ENCODE data around the gene TNS1.
A peak's percentile ranks its signal among the peaks of the same experiment; 100 is the strongest.

The TNS1 gene

DNA sequence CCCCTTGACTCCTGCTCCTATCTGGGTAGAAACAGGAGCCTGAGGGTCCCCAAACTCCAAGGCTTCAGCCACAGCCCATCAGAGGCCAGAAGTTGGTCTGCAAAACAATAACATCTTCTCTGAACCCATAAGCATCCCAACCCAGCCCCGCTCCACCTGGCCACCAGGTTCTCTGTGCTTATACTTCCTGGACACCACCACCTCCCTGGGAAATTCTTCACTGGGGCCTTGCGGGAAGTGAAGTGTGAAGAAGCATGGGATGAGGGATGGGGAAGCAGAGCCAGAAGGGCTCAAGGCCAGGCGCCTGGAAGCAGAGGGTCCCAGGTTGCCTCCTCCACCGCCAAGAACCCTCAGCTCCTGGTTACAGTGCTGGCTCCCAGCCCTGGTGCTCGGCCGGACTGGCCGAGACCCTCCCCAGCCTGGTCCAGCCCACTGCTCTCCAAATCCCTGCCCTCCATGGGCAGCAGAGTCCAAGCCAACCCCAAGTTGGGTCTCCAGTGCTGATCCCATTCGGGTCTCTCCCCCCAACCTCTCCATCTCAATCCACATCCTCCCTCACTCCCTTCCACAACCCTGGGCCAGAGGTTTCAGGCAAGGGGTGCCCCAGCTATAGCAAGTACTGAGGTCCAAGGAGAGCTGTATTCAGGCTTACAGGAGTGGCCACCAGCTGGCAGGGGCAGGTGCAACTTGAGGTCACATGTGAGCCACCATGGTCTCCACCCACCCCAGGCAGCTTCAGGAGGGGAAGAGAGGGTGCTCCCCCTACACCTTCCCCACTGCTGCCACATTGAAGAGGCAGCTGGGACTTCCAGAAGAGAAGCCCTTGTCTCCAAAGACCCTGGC, 60.7 kb downstream of the TNS1 start:
- DNase-seq: no peak

DNA sequence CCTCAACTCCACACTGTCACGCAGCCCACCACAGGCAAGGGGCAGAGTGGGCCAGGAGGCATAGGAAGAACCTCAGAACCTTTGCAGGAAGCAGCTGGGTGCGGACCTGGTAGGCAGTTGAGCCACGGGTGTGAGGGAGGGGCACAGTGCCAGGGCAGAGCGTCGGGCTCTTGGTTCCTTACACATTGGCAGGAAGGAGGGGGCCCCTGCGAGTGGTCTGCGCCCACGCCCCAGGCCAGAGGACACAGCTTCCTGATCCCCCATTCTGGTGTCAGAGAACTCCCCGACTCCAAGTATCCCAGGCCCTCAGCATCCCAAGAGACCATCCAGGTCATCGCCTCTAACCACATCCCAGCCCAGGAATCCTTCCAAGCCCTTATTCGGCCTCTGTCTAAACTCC, 61.5 kb downstream of the TNS1 start:
- no peak for DNase-seq

DNA sequence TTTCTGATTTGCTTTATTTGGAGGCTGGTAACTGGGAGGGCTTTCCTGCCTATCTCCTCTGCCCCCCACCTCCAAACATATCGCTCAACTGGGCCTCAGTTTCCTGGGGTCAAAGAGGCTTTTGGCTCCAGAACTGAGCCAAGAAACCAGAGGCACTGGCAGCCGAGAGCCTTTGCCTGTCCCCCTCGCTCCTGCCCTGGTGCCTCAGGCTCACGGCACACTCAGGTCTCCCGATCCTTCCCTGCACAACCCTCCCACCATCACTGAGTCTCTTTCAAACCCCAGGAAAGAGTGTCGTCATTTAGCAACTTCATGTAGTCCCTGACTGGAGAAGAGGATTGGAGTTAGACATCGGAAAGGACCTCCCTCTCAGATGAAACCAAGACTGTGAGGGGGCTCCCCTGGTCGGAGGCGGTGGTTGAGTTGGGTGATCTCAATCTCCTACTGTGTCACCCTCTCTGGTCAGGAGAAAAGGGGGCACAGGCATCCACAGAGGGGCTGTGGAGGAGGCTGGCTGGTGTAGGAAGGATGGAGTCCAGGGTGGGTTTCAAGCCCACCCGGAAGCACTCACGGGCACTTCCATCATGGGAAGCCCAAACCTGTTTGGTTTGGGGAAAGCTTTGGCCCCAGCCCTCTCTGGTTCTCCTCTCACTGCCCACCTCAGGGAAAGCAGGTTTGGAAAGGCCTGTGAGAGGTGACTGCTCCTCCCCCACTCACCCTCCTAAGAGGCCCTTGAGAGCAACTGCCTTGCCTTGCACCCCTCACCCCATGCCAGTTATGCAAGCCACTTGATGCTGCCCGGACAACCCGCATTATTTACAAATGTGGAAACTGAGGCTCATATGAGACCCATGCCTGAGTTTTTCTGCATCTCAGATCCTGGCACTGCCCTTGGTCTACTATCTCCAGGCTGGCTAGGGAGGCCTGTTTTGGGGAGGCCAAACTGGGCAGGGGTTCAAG, 62.3 kb downstream of the TNS1 start:
- DNase-seq: no peak

DNA sequence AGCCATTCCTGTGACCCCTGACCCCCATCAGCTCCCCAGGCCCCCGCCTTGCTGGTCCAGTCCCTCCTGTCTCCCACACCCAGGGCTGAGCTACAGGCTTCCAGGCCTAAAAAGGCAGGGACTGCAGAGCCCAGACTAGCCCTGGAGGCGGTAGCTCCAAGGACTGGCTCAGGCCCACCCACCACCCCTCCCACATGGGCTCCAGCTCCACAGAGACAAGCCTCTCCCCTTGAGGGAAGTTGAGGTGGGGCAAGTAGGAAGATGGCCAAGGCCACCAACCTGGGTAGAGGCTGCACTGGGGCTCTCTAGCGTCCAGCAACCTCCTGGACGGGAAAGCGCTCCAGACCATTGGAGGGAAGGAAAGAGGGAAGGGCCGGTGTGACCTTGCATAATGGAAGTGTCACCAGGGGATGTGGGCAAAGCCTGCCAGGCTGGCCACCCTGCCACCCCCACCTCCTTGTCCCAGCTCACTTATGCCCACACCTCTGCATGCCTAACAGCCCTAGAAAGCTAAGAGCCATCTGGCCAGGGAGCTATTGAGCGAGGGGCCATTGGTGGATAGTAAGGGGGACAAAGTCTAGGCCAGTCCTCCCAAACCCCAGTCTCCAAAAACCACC, 63.1 kb downstream of the TNS1 start:
- no peak for DNase-seq

DNA sequence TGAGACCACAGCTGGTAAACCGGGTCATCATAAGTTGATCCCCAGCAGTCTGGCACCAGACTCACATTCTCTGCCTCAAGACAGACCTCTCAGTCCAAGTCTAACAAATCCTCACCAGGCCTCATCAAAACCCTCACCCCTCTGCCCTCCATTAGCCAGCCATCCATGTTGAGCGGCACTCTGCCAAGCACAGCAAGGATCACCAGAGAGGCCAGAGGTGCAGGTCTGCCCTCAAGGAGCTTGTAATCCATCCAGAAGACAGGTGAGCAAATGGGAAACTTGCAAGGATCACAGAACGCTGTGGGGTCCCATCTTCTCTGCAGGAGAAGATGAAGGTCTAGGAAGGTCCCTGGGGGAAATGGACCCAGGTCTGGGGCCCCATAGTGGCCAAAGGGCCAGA, 63.6 kb downstream of the TNS1 start:
- DNase-seq: no peak

DNA sequence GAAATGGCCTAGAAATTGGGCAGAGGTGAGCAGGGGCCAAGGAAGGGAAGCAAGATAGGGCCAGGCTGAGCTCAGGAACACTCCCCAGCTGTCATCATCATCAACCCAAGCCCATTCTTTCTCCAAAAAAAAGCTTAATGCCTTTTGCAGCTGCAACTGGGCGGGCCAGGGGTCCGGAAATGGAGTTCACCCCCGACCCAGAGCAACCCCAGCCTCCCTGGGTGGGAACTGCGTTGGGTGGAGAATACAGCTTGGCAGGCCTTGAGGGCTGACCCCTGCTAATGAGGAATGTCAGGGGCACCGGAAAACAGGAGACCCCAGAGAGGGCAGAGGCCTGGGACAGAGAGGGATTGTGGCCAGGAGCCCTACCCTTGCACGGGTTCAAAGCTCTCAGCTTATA, 64.8 kb downstream of the TNS1 start:
- no peak for DNase-seq

DNA sequence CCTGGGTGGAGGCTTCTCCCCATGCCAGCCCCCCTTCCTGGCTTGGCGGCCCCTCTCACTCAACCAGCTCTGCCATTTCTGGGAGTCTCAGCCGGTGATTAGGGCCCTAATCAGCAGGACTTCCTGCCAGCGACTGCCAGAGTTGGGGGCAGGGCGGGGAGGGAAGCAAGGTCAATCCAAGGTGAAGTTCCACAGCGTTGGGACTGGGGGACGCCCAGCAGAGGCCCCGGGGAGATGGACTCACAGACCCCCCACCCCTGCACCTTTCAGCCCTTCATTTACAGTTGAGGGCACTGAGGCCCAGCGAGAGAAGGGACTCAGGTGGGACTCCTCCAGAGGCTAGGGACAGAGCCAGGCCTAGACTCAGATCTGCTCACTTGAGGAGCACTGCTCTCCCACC, 65.3 kb downstream of the TNS1 start:
- no peak for DNase-seq

DNA sequence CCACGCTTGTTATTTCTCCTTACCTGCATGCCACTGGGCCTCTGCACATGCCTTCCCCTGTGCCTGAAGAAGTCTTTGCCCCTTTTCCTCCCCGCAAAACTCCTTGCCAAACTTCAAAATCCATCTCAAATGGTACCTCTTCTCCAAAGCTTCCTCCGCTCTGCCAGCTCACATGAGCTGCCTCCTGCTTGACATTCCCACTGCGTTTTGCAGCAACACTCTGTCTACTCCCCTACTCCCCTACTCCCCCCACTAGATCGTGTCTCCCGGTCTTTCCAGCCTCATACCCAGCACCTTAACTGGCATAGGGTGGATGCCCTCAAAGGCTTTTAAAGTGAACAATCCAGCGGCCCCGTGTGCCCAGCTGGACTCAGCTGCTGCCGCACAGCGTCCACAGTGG, 65.8 kb downstream of the TNS1 start:
- DNase-seq: no peak

DNA sequence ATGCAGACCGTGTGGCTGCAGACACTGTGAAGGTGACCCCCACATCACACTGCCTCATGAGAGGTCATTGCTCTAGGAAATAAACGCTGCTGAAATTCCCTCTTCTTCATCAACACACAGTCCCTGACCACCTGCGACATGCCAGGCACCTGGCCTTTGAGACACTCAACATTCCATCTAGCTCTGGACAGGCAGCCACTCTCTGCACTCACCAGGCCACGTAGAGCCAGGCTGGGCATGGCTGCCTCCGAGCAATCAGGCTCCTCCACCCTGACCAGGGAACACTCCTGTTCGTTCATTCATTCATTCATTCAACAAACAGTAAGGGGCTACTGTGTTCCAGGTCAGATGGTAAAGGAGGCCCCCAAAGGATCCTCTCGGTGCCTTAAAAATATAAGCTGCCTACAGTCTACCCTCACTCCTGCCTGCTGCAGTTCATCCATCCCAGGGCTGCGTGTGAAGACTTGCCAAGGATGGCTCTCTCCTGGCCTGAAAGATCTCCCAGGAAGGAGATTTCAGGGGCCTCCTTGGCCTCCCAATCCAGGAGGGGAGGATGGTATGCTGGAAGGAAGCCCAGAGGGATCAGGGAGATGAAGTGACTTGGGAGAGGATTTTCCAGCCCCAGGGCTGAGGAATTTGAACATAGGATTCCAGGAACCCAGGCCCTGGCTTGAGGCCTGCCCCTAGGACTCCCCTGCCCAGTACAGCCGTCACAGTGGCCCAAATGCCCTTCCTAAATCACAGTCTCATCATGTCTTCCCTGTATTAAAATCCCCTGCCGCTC, 66.7 kb downstream of the TNS1 start:
- no peak for DNase-seq

DNA sequence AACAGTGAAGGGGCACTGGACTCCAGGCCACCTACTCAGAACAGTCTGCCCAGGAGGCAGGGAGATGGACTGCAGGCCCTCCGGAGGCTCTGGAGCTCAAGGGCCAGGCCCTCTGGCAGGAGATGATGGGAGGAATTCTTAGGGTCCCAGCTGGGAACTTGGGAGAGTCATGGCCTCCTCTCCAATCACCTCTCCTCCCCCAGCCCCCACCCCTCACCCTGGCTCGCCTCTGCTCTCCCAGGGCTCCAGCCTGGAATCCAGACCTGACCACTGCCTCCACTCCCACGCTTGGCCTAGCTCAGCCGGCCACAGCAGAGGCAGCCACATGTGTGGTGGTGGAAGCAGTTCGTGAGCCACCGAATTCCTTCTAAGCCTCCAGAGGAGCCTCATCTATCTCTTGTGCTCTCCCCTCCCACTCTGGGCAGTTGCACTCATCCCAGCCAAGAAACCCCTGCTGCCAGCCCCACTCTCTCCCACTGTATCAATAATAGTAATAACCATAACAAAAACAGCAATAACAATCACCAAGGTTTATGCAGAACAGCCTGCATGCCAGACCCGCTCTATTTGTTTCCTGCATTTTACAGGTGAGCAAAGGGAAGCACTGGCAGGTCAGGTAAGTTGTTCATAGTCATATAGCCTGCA, 67.4 kb downstream of the TNS1 start:
- DNase-seq: peak; percentile 65

DNA sequence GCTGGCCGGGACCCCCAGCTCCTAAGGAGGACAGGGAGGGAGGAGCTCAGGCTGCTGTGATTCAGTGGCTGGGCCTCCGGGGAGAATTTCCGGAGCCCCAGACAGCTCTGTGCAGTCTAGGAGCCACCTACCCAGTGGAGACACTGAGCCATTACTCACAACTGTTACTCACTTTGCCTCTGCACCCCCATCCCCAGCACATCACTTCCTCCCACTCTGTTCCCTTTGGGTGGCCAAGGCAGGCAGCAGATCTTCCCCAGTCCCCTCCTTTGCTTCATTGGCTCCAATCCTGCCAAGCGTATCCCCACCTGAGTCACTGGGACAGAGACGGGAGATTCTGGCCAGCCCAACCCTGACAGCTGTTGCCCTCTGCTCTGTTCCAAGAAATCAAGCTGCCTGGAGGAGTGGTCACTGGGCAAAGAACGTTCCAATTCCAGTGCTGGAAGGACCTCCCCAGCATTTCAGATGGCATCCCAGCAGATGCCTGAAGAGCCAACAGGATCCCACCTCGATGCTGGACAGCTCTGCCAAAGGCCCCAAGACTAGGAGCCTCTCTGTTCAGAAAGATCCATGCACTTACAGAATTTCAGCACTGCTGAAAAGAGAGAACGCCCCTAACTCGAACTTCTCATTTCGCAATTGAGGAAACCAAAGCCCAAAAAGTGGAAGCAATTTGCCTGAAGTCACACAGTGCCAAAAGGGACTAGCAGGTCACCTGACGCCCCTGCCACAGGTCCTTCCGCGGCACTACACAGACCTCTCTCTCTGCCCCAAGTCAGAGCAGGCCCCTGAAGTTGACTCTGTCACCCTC, 68.3 kb downstream of the TNS1 start:
- DNase-seq: peak; percentile 68

DNA sequence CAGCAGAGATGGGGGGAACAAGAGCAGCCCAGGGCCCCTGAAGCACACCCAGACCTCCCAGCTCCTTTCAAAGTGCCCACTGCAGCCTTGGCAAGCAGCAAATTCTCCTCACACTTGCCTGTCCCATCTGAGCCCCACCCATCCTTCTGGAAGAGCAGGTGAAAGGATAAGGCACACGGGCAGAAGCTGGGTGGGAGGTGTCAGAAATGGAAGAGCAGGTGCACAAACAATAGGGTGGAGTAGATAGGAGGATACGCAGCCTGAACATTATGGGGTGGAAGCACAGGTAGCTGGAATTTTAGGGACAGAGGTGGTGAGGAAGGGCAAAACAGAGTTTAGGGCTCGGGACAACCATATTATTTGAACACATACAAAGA, 69.2 kb downstream of the TNS1 start:
- no peak for DNase-seq

DNA sequence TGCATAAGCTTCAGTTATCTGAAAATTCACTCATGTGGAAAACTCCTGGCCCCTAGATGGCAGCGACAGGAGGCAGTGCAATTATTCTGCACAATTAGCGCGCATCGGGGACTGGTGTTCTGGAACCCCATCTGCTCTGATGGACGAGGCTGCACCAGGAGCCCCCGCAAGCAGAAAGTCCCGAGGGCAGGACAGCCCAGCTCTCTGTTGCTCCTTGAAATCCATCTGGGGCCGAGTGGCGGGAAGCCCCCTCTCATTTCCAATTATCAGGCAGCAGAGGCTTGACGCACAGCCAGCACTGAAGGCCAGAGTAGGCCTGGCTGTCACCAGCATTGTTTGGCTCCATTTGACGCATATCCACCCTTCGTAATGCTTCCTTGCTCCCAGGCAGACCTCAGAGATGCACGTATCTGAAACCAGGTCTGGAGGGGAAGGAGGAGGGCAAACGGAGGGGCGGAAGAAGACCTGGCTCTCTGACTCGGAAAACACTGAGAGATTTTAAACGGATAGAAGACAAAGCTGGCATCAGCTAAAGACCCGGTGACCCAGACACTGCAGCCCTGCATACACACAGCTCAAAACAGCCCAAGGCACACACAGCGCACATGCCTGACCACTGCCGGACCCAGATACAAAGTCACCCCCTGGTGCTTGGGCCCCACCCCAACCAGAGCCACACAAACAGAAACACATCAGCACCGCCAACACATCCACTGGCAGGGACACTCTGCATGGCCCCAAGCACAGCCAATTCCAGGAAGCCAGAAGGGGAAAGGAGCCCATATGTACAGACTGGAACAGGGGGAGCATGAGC, 69.8 kb downstream of the TNS1 start:
- DNase-seq: no peak

DNA sequence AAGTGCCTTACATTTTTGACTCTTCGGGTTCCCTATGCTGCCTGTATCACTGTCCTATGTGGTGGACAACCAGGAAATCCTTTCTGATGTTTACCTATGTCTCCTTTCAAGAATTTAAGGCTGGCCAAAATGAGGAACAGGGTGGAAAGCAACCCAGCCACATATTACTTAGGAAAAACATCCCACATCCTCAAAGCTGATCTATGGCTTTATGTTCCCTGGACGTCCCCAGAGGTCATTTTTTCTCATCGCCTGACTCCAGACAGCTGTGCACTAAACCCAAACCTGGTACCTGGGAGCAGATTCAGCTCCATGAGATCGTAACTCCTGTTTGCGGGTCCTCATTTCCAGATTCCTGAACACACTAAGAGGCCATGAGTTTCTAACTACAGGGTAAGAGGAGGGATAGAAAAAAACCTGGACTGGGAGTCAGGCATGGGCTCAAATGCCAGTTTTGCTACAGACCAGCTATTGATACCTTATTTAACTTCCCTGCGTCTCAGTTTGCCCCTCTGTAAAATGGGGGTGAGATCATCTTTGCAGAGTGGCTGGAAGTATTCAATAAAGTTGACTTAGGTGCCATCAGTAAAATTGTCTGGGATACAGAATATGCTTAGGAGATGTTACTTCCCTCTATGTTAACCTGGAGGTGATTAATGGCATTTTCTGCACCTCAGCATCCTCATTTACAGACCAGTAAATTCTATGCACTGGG, 70.8 kb downstream of the TNS1 start:
- no peak for DNase-seq

DNA sequence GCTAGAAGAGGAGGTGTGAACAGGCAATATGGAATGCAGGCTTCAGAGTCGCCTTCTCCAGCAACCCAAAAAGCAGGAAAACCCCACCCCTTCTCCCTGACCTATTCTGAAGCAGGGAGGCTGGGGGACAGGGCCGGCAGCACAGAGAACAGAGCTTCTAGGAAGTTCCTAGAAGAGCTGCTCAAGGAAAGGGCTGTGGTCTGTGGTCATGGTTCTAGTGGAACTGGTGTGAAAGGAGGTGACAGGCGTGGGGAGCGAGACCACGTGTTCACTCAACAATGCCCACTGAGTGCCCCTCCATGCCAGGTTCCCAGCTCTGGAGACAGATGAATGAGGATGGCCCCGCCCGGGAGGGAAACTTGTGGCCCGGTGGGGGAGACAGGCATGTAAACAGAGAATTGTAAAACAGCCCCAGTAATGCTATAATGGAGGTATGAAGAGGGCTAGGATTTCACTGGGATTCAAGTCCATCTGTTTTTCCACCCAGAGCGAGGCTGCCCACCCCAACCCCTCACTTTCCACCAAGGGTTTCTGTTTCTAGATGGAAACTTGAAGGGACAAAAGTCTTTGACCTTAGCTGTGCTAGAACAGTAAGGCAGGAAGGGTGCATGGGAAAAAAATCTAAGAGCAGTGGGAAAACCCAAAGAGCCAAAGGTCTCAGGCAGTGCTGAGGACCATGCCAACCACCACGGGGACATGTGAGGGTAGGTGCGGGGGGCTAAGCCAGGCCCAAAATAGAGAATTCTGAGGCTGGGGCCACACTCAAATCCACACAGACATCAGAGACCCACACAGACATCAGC, 71.8 kb downstream of the TNS1 start:
- DNase-seq: no peak

DNA sequence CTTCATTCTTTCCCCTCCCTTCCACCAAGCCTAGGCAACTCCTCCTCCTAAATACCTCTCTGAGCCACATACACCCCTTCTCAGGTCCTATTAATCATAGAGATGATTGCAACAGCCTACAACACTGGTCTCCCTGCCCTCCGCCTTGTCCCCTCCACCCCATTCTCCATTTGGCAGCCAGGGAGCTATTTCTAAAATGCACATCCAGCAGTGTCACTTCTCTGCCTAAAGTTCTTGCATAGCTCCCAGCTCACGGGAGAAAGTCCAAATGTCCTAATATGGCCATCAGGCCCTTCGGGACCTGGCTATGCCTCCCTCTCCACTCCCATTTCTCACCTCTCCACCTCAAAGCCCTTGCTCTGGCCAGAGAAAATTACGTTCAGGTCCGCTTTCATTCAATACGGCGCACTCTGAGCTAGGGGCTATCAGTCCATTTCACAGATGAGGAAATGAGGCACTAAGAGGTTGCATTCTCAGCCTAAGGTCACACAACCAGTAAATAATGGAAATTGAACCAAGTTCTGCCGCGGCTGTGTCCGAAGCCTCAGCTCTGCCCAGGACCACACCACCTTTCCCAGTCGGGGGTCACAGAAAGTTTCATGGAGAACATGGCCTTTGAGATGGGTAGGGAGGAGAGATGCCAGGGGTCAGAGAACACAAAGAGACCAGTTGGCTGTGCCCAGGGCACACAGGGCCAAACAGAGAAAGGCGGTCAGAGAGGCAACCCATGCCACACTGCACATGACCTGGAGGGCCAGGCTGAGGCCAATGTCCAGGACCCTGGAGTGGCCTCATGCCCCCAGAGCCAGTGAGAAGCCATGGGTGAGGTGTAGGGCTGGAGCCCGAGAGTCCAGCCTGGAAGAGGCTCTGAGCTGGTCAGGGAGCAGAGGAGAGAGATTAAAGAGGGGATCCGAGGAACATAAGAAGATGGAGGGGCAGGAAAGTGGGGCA, 72.8 kb downstream of the TNS1 start:
- DNase-seq: no peak

DNA sequence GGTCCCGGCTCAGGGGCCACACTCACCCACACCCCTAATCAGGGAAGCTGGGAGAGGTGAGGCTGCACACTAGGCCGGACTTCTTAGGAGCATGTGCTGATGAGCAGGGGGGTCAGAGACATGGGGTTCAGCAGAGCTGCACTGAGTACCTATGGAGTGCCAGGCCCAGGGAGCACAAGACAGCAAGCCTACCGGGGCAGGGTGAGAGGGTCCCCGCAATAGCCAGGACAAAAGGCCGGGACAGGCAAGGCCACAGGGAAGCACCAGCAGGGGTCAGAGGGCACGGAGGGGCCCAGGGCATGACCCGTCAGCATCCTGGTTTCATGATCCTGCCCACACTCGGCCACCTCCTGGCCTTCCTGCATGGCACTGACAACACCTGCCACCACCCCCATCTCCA, 73.5 kb downstream of the TNS1 start:
- DNase-seq: no peak
